Measurements from ENCODE around the gene CNKSR1.

The CNKSR1 gene

GRCh38 chr1:26184883-26185282, 7.6 kb downstream of the CNKSR1 start:
- no peak for DNase-seq

- no peak for DNase-seq
Measured at GRCh38 chr1:26187882-26188281, 10.6 kb downstream of the CNKSR1 start.

GRCh38 chr1:26188477-26188876, 11.2 kb downstream of the CNKSR1 start:
- DNase-seq: no peak

GRCh38 chr1:26189331-26189730, 12.0 kb downstream of the CNKSR1 start:
- DNase-seq: no peak

- no peak for DNase-seq
Measured at GRCh38 chr1:26189751-26190275, 12.5 kb downstream of the CNKSR1 start.

- DNase-seq: no peak
Measured at GRCh38 chr1:26190373-26190987, 13.2 kb downstream of the CNKSR1 start, which contains the start of gene CATSPER4. Gene CATSPER4 (plus strand): TSS chr1:26190602. CDS start chr1:26190628, 26 bp downstream.

- DNase-seq: no peak
Measured at GRCh38 chr1:26191739-26192138, 14.4 kb downstream of the CNKSR1 start.

- DNase-seq: no peak
Measured at GRCh38 chr1:26195805-26196204, 18.5 kb downstream of the CNKSR1 start.

- no peak for DNase-seq
Measured at GRCh38 chr1:26197301-26197700, 20.0 kb downstream of the CNKSR1 start.

GRCh38 chr1:26197813-26198212, 20.5 kb downstream of the CNKSR1 start:
- no peak for DNase-seq

GRCh38 chr1:26200413-26200812, 23.1 kb downstream of the CNKSR1 start:
- no peak for DNase-seq

- DNase-seq: no peak
Measured at GRCh38 chr1:26203642-26204318, 26.5 kb downstream of the CNKSR1 start.

GRCh38 chr1:26210147-26210870, 33.0 kb downstream of the CNKSR1 start:
- no peak for DNase-seq

GRCh38 chr1:26212726-26213125, 35.4 kb downstream of the CNKSR1 start:
- no peak for DNase-seq

- DNase-seq: no peak
Measured at GRCh38 chr1:26213335-26213905, 36.1 kb downstream of the CNKSR1 start.

GRCh38 chr1:26215246-26215645, 38.0 kb downstream of the CNKSR1 start:
- no peak for DNase-seq

GRCh38 chr1:26218906-26219494, 41.7 kb downstream of the CNKSR1 start:
- DNase-seq: no peak

- no peak for DNase-seq
Measured at GRCh38 chr1:26220199-26220912, 43.1 kb downstream of the CNKSR1 start.

GRCh38 chr1:26221094-26221493, 43.8 kb downstream of the CNKSR1 start:
- no peak for DNase-seq

GRCh38 chr1:26224606-26225005, 47.3 kb downstream of the CNKSR1 start:
- no peak for DNase-seq

- peak; percentile 51 for DNase-seq
Measured at GRCh38 chr1:26225033-26225831, 47.9 kb downstream of the CNKSR1 start.
